DMS53 (cell line): ENCODE measurements around the gene RTEL1.
"Not testable (repeated sequence)": the region's sequence is repeated elsewhere in the genome, so short reads cannot be mapped to it uniquely, and the experiment has no call there.

Experiments
- DNase-seq: peaks from one replicate; lab custom pipeline; 2025; lab: John Stamatoyannopoulos, UW

The RTEL1 gene

GRCh38 chr20:63628246-63628975 is 29.7 kb upstream of the RTEL1 start:
- DNase-seq: peak; percentile 87

GRCh38 chr20:63630956-63631355 is 27.2 kb upstream of the RTEL1 start:
- DNase-seq: not testable (repeated sequence)

GRCh38 chr20:63631426-63631825 is 26.7 kb upstream of the RTEL1 start:
- not testable (repeated sequence) for DNase-seq

- no peak for DNase-seq
Measured at GRCh38 chr20:63633732-63634131, 24.4 kb upstream of the RTEL1 start.

GRCh38 chr20:63635431-63636141 is 22.5 kb upstream of the RTEL1 start:
- no peak for DNase-seq

GRCh38 chr20:63636752-63637628 is 21.1 kb upstream of the RTEL1 start:
- DNase-seq: no peak

- no peak for DNase-seq
Measured at GRCh38 chr20:63639093-63639975, 18.8 kb upstream of the RTEL1 start.

GRCh38 chr20:63640086-63640485 is 18.0 kb upstream of the RTEL1 start:
- no peak for DNase-seq

- DNase-seq: not testable (repeated sequence)
Measured at GRCh38 chr20:63640686-63641085, 17.4 kb upstream of the RTEL1 start.

- DNase-seq: no peak
Measured at GRCh38 chr20:63641146-63641791, 16.8 kb upstream of the RTEL1 start.

GRCh38 chr20:63641792-63642523 is 16.2 kb upstream of the RTEL1 start:
- peak; percentile 97 for DNase-seq

GRCh38 chr20:63642527-63643247 is 15.4 kb upstream of the RTEL1 start:
- DNase-seq: peak; percentile 66

- no peak for DNase-seq
Measured at GRCh38 chr20:63643499-63643898, 14.6 kb upstream of the RTEL1 start.

- no peak for DNase-seq
Measured at GRCh38 chr20:63643946-63644345, 14.2 kb upstream of the RTEL1 start.

GRCh38 chr20:63645218-63645617 is 12.9 kb upstream of the RTEL1 start:
- no peak for DNase-seq

- DNase-seq: no peak
Measured at GRCh38 chr20:63648190-63648589, 9.9 kb upstream of the RTEL1 start.

- no peak for DNase-seq
Measured at GRCh38 chr20:63648895-63649589, 9.1 kb upstream of the RTEL1 start.

- DNase-seq: not testable (repeated sequence)
Measured at GRCh38 chr20:63650486-63650885, 7.6 kb upstream of the RTEL1 start.

- peak; percentile 67 for DNase-seq
Measured at GRCh38 chr20:63651942-63652191, 6.2 kb upstream of the RTEL1 start.
